RPMI7951 (cell line): ENCODE measurements around the gene SPIB. TPM values are rescaled to one million over a fixed set of nuclear protein-coding genes. Genes with fewer than 3 reads are reported as not detected.
"Not testable (repeated sequence)": the region's sequence is repeated elsewhere in the genome, so short reads cannot be mapped to it uniquely, and the experiment has no call there.

Experiments
- DNase-seq: peaks from one replicate; pipeline ENCODE4 v3.0.0-alpha.2; 2012; ENCODE audit warnings: low read depth
- total RNA-seq: library from RNA; depleted of rRNA; stranded (reverse); fragments of >200 nt; shearing (Covaris generic); gene quantifications from 2 replicates; pipeline ENCODE4 v1.2.3, GENCODE V29; 2014; rRNA removed

Gene SPIB
- not detected in 2 replicates for total RNA-seq

- no peak for DNase-seq
These were observed at the start of gene SPIB for GRCh38 chr19:50418176-50419021. Gene SPIB, plus strand, starts transcription at chr19:50418938. Its CDS starts 25 bp downstream, at chr19:50418963.

- no peak for DNase-seq
These were observed 46.7 kb upstream of the SPIB start for GRCh38 chr19:50371914-50372475.

DNA sequence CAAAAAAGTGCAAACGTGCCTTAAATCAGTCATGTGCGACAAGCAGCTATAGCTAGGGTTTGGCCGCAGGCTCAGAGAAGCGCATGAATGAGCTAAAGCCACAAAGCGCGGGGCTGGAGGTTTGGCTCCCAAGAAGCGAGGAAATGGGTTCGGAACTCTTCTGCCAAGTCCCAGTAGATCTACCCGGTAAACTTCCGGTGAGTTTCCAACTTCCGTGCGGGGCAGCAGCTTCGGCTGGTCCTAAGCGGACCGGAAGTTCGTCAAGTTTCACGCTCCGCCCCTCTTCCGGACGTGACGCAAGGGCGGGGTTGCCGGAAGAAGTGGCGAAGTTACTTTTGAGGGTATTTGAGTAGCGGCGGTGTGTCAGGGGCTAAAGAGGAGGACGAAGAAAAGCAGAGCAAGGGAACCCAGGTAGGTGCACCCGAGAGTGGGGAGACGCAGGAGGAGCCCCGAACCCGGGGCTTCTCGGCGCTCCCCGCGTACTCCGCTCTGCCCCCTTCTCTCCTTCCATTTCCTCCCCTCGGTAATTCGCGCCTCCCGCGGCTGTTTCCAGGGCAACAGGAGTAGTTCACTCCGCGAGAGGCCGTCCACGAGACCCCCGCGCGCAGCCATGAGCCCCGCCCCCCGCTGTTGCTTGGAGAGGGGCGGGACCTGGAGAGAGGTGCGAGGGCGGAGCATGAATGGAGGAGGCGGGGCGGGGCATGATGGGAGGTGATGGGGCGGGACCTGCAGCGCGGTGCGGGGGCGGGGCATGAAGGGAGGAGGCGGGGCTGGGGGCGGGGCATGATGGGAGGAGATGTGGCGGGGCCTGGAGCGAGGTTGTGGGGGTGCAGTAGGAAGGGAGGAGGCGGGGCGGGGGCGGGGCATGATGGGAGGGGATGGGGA lies 42.3 kb upstream of the SPIB start, which contains the start of gene NR1H2:
Gene NR1H2 (plus strand): TSS at position 292 of the 885 bp plus-strand sequence. CDS start 1,149 bp downstream, outside the sequence.
- peak; percentile 97 for DNase-seq

DNA sequence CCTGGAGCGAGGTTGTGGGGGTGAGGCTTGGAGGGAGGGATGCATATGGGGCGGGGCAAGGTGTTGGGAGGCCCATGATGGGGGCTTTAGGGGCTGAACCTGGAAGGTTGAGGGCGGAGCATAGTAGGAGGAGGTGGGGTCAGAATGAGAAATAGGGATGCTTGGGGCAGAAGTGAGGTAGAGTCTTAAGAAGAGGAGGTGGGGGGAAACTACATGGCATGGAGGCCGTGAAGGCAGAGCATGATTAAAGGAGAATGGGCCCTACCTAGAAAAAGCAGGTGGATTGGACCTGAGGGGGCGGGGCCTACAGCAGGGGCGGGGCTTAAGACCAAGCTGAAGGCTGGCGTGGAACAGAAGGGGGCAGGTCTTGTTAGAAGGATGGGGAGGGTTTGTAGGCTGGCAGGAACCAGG lies 41.7 kb upstream of the SPIB start:
- no peak for DNase-seq

DNA sequence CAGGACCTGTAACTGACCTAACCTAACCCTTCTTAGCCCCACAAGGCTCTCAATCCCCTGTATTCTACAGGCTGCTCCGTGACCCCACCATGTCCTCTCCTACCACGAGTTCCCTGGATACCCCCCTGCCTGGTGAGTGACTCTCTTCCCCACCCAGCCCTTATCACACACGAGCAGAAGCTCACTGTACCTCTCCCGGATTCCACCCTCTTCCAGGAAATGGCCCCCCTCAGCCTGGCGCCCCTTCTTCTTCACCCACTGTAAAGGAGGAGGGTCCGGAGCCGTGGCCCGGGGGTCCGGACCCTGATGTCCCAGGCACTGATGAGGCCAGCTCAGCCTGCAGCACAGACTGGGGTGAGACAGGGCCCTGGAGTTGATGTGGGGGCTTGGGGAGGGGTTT lies 41.2 kb upstream of the SPIB start:
- DNase-seq: no peak

- DNase-seq: no peak
These were observed 40.4 kb upstream of the SPIB start for GRCh38 chr19:50378169-50378862.

GRCh38 chr19:50378863-50379236 lies 39.9 kb upstream of the SPIB start:
- no peak for DNase-seq

DNA sequence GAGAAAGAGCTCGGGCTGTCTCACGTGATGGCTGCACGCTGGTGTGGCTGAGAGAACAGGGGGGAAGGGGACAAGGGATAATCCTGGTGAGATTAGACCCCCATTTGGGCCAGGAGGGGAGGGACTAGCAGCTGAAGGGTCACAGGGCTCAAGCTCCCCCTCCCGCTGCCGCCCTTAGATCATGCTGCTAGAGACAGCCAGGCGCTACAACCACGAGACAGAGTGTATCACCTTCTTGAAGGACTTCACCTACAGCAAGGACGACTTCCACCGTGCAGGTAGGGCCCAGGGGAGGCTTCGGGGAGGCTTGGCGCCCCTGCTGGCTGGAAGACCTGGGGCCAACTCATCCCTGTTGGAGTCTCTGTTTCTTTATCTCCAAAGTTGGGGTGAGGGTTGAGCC lies 39.1 kb upstream of the SPIB start:
- DNase-seq: no peak

DNA sequence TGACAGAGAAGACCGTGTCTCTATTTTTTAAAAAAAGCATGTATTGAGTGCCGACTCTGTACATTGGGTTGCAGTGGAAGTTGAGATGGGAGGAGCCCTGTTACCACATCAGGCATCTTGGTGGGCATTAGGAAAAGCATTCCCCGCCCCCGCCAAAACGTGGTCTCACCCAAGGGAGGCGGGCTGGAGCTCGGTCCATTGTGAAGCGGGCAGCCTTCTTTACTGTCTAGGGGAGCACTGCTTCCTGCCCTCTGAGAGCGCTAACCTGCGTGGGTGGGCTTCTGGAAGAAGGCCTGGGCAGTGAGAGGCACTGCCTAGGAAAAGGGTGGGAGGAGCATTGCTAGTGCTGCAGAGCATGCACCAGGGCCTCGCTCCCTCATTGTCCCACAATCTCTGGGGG lies 38.6 kb upstream of the SPIB start:
- no peak for DNase-seq

DNA sequence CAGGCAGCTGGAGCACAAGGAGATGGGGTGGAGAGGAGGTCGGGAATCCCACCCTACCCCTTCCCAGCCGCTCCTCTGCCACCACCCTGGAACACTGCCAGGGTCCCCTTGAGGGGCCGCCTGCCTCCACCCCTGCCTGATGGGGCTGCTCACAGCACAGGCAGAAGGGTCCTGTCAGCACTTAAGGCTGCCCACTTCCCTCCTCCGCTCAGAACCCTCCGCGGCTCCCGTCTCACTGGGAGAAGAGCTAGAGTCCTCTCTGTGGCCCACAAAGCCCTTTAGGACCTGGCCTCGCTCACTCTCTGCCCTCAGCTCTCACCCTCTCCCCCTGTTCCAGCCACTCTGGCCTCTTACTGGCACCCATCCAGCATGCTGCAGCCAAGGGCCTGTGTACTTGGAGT lies 38.0 kb upstream of the SPIB start:
- DNase-seq: no peak

- DNase-seq: no peak
These were observed 36.6 kb upstream of the SPIB start for GRCh38 chr19:50381881-50382729.

GRCh38 chr19:50383001-50383851 lies 35.5 kb upstream of the SPIB start:
- no peak for DNase-seq

- DNase-seq: peak; percentile 94
These were observed 34.7 kb upstream of the SPIB start, which contains the start of gene POLD1 for GRCh38 chr19:50383852-50384684. Gene POLD1, plus strand, starts transcription at chr19:50384347. Its CDS starts 14,505 bp downstream, at chr19:50398852.

DNA sequence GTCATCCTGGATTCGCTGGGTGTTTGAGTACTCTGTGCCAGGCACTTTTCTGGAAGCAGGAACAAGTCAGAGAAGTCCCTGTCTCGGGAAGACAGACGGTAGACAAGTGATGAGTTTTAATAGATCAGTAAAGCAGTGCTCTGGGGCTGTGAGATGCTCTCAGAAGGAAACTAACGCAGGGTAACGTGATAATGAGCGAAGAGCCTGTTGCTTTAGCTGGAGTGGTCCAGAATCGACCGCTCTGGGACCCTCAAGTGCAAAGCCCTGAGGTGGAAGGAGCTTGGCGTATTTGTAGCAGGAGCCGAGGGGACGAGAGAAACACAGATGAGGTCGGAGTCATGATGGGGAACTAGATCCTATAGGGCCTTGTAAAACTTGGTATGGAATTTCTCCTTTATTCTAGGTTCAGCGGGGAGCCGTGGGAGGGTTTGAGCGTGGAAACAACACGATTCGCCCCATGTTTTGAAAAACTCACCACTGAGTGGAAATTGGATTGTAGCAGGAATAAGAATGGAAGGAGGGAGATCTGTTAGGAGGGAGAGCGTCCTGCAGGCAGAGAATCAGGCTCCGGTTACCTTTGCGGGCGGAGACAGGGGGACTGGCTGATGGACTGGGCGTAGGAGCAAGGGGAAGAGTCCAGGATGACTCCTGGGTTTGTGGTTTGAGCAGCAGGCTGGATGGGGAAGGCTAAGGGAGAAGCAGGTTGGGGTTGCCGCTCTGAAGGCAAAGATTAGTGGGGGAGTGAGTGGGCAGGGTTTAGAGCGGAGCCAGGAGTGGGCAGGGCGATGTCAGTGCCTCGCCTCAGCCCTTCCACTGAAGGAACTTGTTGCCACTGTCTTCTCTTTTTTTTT lies 33.8 kb upstream of the SPIB start:
- peak; percentile 56 for DNase-seq

GRCh38 chr19:50387176-50387867 lies 31.4 kb upstream of the SPIB start:
- no peak for DNase-seq

- no peak for DNase-seq
These were observed 30.9 kb upstream of the SPIB start for GRCh38 chr19:50387868-50388245.

GRCh38 chr19:50390295-50390694 lies 28.4 kb upstream of the SPIB start:
- DNase-seq: not testable (repeated sequence)
